DND-41 (cell line): ENCODE data around the gene NEK4.

Experiments used
- EZH2 ChIP-seq: IDR thresholded peaks from 3 replicates; pipeline ENCODE4 v1.6.1; 2012; ENCODE audit warnings: borderline replicate concordance, low read depth, mild to moderate bottlenecking, moderate library complexity, low read length, inconsistent platforms; ENCODE audit not compliant: severe bottlenecking
- TF ChIP-seq, protein P1 (sequence below): IDR thresholded peaks from 2 replicates; pipeline ENCODE4 v1.5.1; 2012; ENCODE audit warnings: borderline replicate concordance, low read length, moderate library complexity, mild to moderate bottlenecking; ENCODE audit not compliant: poor library complexity, severe bottlenecking; ENCODE audit errors: extremely low read depth

DNA sequence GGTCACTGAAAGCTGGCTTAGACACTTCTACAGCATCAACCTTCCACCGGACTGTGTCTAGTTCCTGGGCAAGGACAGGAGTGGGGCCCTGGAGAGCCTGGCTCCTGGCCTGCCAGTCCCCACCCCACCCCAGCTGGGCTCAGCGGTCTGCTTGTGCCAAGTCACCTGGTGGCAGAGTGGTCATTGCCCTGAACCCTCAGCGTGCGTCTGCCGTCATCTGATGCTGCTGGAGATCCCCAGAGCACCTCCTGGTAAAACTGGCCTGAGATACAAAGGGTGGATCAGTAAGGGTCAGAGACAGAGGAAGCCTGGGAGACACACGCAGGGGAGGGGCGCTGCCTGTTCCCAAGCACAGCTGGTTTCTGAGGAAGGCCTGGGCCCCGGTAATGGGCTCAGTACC is 43.1 kb upstream of the NEK4 start:
- TF ChIP-seq, protein P1, sequence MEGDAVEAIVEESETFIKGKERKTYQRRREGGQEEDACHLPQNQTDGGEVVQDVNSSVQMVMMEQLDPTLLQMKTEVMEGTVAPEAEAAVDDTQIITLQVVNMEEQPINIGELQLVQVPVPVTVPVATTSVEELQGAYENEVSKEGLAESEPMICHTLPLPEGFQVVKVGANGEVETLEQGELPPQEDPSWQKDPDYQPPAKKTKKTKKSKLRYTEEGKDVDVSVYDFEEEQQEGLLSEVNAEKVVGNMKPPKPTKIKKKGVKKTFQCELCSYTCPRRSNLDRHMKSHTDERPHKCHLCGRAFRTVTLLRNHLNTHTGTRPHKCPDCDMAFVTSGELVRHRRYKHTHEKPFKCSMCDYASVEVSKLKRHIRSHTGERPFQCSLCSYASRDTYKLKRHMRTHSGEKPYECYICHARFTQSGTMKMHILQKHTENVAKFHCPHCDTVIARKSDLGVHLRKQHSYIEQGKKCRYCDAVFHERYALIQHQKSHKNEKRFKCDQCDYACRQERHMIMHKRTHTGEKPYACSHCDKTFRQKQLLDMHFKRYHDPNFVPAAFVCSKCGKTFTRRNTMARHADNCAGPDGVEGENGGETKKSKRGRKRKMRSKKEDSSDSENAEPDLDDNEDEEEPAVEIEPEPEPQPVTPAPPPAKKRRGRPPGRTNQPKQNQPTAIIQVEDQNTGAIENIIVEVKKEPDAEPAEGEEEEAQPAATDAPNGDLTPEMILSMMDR, result no peak
- no peak for TF ChIP-seq EZH2
